Measurements from ENCODE around the gene TMEM91.

DNA sequence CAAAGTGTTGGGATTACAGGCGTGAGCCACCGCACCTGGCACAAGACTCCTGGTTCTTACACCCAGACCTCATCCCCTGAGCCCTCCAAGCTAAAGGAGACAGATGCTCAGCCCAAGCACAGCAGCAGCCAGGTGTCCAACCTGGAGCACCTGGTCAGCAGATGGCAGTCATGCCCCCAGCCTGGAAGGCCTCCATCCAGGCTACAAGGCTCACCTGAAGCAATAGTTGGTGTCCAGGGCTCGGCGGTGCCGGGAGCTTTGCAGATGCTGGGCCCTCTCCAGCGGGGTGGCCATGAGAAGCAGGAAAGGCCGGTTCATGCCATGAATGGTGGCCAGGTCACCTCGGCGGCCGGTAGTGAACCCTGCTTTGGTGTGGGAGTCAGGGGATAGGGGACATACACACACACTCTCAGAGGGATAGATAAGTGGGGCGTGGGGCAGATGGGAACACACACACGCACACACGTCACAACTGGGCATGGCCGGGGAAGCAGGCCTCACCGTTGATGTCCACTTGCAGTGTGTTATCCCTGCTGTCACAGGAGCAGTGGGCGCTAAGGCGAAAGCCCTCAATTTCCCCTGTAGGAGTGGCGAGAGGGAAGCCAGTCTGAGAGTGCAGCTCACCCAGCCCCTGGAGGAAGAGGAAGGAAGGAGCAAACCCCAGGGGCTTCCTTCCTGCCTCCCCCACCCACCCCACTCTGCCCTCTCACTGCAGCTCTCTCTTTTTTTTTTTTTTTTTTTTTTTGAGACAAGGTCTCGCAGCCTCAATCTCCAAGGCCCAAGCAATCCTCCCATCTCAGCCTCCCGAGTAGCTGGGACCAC lies 34.5 kb upstream of the TMEM91 start:
- no peak for TF ChIP-seq EZH2phosphoT487 (IDR thresholded peaks at IDR 0.05; ENCODE audit: low read depth, severe bottlenecking, unreplicated experiment)
- TF ChIP-seq, protein P1, sequence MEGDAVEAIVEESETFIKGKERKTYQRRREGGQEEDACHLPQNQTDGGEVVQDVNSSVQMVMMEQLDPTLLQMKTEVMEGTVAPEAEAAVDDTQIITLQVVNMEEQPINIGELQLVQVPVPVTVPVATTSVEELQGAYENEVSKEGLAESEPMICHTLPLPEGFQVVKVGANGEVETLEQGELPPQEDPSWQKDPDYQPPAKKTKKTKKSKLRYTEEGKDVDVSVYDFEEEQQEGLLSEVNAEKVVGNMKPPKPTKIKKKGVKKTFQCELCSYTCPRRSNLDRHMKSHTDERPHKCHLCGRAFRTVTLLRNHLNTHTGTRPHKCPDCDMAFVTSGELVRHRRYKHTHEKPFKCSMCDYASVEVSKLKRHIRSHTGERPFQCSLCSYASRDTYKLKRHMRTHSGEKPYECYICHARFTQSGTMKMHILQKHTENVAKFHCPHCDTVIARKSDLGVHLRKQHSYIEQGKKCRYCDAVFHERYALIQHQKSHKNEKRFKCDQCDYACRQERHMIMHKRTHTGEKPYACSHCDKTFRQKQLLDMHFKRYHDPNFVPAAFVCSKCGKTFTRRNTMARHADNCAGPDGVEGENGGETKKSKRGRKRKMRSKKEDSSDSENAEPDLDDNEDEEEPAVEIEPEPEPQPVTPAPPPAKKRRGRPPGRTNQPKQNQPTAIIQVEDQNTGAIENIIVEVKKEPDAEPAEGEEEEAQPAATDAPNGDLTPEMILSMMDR (IDR thresholded peaks at IDR 0.05; ENCODE audit: poor library complexity): peak; percentile 34
